Adrenal gland (tissue), 19 donors: Measurements from ENCODE around the gene FAT1. TPM values are rescaled to one million over a fixed set of nuclear protein-coding genes. Genes with fewer than 3 reads are reported as not detected.
A peak's percentile ranks its signal among the peaks of the same experiment; 100 is the strongest.

Source experiments
- DNase-seq, 7 donors: peaks; one replicate each; pipeline ENCODE4 v3.0.0-alpha.2; 2019 to 2020
- H3K27ac ChIP-seq, 5 donors: fragments of 200-600 bp; sonication (generic) in 4 of 5; 1 replicate in 3 of 5; 2 replicates in 2 of 5; pipeline versions ENCODE4 v1.5.1 to v1.8.0; 2016 to 2020; ENCODE audit warnings: mild to moderate bottlenecking in 1 of 5
- H3K27me3 ChIP-seq: fragments of 200-600 bp; 2 replicates; pipeline ENCODE4 v1.8.0; 2021
- H3K36me3 ChIP-seq, 2 donors: fragments of 200-600 bp; replicated peaks in 1 of 2; 1 replicate in 1 of 2; 2 replicates in 1 of 2; pipeline versions ENCODE4 v1.5.1 to v1.8.0; 2018 to 2022
- H3K4me1 ChIP-seq, 2 donors: fragments of 200-600 bp; replicated peaks in 1 of 2; 1 replicate in 1 of 2; 2 replicates in 1 of 2; pipeline versions ENCODE4 v1.5.1 to v1.8.0; 2018 to 2021
- H3K4me3 ChIP-seq, 4 donors: fragments of 200-600 bp; sonication (generic) in 3 of 4; one replicate each; pipeline ENCODE4 v1.5.1; 2016 to 2018
- H3K9me3 ChIP-seq, 3 donors: fragments of 200-600 bp; sonication (generic) in 1 of 3; replicated peaks in 1 of 3; 1 replicate in 2 of 3; 2 replicates in 1 of 3; pipeline versions ENCODE4 v1.5.1 to v1.8.0; 2016 to 2021
- POLR2A ChIP-seq, 2 donors: fragments of 450-650 bp; IDR thresholded peaks; one replicate each; pipeline ENCODE4 v1.6.1; 2017; ENCODE audit warnings: antibody characterized with exemption in 2 of 2, mild to moderate bottlenecking in 2 of 2, moderate library complexity in 1 of 2
- WGBS, 4 donors: extraction: QIAGEN DNeasy Blood & Tissue Kit in 2 of 4; methylation state at CpG; one replicate each; pipeline versions ENCODE4 v1.1.5 to v1.1.7; 2013 to 2017; 5-methylcytosine and 5-hydroxymethylcytosine counted together
- intact Hi-C, 2 donors: fragments of 100-400 bp; cut with DNase I; formaldehyde crosslinking; loops; one replicate each; pipeline versions ENCODE4 v1.14.1 to v1.15.0; 2022 to 2023
- long read RNA-seq, 10 donors: library from polyadenylated mRNA in 3 of 10; unstranded in 2 of 10; stranded (forward) in 1 of 10; transcript quantifications; one replicate each; pipeline ENCODE4 v2.0.0 and lab custom pipeline, GENCODE V29; 2021 to 2026
- polyA plus RNA-seq, 3 donors: library from polyadenylated mRNA; stranded (reverse); fragments of 200-250 nt in 2 of 3; fragments of 350-450 nt in 1 of 3; fragmentation: Illumina TruSeq in 1 of 3; extraction: RNeasy Lipid Tissue Mini Kit (QIAGEN cat#74804) in 1 of 3; gene quantifications; one replicate each; pipeline ENCODE4 v1.2.3, GENCODE V29; 2013 to 2014
- total RNA-seq, 9 donors: library from RNA; depleted of rRNA in 4 of 9; stranded (reverse); fragments of >200 nt in 4 of 9; fragments of 120-200 nt in 1 of 9; fragmentation: NEBNext Ultra II Directional in 1 of 9; extraction: Animal tissue kit (Norgen Biotek cat#: 25700) in 1 of 9; gene quantifications; one replicate each; pipeline versions ENCODE4 v1.1.0 to v1.2.4, GENCODE V29; 2013 to 2023
- TF ChIP-seq, protein P1 (sequence below), 6 experiments: fragments of 450-650 bp in 4 of 6; fragments of 200-600 bp in 2 of 6; sonication (generic) in 1 of 6; IDR thresholded peaks; 1 replicate in 5 of 6; 2 replicates in 1 of 6; pipeline versions ENCODE4 v1.5.1 to v1.8.0; 2016 to 2021; ENCODE audit warnings: antibody characterized with exemption in 6 of 6, mild to moderate bottlenecking in 2 of 6, moderate library complexity in 1 of 6
- donor health status: healthy with polysubstance abuse.
- donor health status: Bipolar disorder and iron deficiency.
- donor health status: DM: yes; HTN: yes; CAD: no.
- donor health status: DM: no; HTN: no; CAD: no.
- donor health status: DM: no; HTN: no; CAD: no.
- donor health status: DM: yes; HTN: yes; CAD: no.

FAT1 gene, protein sequence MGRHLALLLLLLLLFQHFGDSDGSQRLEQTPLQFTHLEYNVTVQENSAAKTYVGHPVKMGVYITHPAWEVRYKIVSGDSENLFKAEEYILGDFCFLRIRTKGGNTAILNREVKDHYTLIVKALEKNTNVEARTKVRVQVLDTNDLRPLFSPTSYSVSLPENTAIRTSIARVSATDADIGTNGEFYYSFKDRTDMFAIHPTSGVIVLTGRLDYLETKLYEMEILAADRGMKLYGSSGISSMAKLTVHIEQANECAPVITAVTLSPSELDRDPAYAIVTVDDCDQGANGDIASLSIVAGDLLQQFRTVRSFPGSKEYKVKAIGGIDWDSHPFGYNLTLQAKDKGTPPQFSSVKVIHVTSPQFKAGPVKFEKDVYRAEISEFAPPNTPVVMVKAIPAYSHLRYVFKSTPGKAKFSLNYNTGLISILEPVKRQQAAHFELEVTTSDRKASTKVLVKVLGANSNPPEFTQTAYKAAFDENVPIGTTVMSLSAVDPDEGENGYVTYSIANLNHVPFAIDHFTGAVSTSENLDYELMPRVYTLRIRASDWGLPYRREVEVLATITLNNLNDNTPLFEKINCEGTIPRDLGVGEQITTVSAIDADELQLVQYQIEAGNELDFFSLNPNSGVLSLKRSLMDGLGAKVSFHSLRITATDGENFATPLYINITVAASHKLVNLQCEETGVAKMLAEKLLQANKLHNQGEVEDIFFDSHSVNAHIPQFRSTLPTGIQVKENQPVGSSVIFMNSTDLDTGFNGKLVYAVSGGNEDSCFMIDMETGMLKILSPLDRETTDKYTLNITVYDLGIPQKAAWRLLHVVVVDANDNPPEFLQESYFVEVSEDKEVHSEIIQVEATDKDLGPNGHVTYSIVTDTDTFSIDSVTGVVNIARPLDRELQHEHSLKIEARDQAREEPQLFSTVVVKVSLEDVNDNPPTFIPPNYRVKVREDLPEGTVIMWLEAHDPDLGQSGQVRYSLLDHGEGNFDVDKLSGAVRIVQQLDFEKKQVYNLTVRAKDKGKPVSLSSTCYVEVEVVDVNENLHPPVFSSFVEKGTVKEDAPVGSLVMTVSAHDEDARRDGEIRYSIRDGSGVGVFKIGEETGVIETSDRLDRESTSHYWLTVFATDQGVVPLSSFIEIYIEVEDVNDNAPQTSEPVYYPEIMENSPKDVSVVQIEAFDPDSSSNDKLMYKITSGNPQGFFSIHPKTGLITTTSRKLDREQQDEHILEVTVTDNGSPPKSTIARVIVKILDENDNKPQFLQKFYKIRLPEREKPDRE (N-terminal part only)
- total RNA-seq (100 to 1,000 TPM in 1 of 9 donors, 1 to 10 TPM in 7, under 1 TPM in 1; 0.79 to 147 (median 5.5) TPM), polyA plus RNA-seq (1 to 10 TPM; 1.4 to 8.1 (median 7.1) TPM)
- long read RNA-seq, donor 1, partial matches to known transcripts, result 0 of 6 reads
- long read RNA-seq, donor 1, other reads (novel, unspliced or antisense), result 0 of 6 reads
- long read RNA-seq, donor 2, transcript FAT1-202 (3 exons, 2,224 nt), result major isoform, 6 of 15 reads
- long read RNA-seq, donor 2, partial matches to known transcripts, result 5 of 15 reads
- long read RNA-seq, donor 2, other reads (novel, unspliced or antisense), result 0 of 15 reads
- long read RNA-seq, donor 3, partial matches to known transcripts, result 0 of 3 reads
- long read RNA-seq, donor 3, other reads (novel, unspliced or antisense), result 0 of 3 reads
- long read RNA-seq, donor 4, result 0 reads
- long read RNA-seq, donor 5, result 0 reads
- long read RNA-seq, donor 6, result 0 reads
- long read RNA-seq, donor 7, partial matches to known transcripts, result 0 of 7 reads
- long read RNA-seq, donor 7, other reads (novel, unspliced or antisense), result 0 of 7 reads
- long read RNA-seq, donor 8, transcript FAT1-208 (2 exons, 1,852 nt), result major isoform, 8 of 14 reads
- long read RNA-seq, donor 8, transcript FAT1-202 (3 exons, 2,224 nt), result minor isoform, 6 of 14 reads
- long read RNA-seq, donor 8, partial matches to known transcripts, result 0 of 14 reads
- long read RNA-seq, donor 8, other reads (novel, unspliced or antisense), result 0 of 14 reads
- long read RNA-seq, donor 9, partial matches to known transcripts, result 0 of 7 reads
- long read RNA-seq, donor 9, other reads (novel, unspliced or antisense), result 0 of 7 reads
- long read RNA-seq, donor 10, partial matches to known transcripts, result 0 of 5 reads
- long read RNA-seq, donor 10, other reads (novel, unspliced or antisense), result 0 of 5 reads

DNA sequence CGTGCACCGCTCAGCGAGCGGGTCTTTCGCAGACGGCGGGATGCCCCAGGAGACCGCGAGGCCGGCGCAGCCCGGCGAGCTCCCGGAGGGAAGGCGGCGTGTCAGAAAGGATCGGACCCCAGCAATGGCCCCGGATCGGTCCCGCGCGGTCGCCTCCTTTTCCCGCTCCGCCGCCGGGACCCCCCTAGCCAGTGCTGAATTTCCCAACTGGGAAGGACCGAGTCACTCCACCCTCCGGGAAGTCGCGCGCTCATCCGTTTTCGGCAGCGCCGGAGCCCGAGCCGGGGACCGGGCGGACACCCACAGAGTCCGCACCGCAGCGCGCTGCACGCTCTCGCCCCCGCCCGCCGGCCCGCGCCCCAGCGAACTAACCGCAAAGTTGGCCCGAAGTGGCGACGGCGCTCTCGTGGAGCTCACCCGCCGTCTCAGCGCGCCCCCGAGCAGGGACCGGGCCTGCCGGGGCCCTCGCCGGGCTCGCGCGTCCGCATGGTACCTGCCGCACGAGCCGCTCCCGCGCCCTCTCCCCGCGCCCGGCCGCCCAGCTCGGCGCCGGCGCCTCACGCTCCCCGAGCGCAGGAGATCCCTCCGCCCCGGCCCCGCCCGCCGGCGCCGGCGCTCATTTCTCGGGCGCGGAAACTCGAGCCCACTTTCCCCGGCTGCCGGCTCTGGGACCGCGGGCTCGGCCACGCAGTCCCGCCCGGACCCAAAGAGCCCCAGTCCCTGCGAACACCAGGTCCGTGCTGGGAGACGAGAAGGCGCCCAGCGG is at the start of gene FAT1:
FAT1 (minus strand) TSS at position 565 of the 766 bp plus-strand sequence. CDS start 14,029 bp downstream, outside the sequence.
- Histone ChIP-seq H3K36me3 (no peaks in the 10 kb centered on the region), H3K27me3 (peaks cover 49% of the 10 kb centered on the region), H3K4me3 (peak within 1 kb of the TSS in 2 of 4 donors; percentile 38 to 61), H3K9me3 (no peaks in the 10 kb centered on the region), H3K4me1 (peaks cover 16 to 33% of the 10 kb centered on the region in 2 donors), H3K27ac (peak within 1 kb of the TSS in 2 of 5 donors; percentile 64 to 75)
- 1 to 15% (median 1%) methylated on average over 15 to 112 of the region's 112 CpGs for WGBS, 4 donors
- DNase-seq, result peak in 6 of 7 donors; percentile 21 to 48 (median 38)
- intact Hi-C loops, result no loop called here
- no peak for TF ChIP-seq POLR2A (IDR thresholded peaks at IDR 0.05)
- TF ChIP-seq, protein P1, sequence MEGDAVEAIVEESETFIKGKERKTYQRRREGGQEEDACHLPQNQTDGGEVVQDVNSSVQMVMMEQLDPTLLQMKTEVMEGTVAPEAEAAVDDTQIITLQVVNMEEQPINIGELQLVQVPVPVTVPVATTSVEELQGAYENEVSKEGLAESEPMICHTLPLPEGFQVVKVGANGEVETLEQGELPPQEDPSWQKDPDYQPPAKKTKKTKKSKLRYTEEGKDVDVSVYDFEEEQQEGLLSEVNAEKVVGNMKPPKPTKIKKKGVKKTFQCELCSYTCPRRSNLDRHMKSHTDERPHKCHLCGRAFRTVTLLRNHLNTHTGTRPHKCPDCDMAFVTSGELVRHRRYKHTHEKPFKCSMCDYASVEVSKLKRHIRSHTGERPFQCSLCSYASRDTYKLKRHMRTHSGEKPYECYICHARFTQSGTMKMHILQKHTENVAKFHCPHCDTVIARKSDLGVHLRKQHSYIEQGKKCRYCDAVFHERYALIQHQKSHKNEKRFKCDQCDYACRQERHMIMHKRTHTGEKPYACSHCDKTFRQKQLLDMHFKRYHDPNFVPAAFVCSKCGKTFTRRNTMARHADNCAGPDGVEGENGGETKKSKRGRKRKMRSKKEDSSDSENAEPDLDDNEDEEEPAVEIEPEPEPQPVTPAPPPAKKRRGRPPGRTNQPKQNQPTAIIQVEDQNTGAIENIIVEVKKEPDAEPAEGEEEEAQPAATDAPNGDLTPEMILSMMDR (IDR thresholded peaks at IDR 0.05), result no peak

DNA sequence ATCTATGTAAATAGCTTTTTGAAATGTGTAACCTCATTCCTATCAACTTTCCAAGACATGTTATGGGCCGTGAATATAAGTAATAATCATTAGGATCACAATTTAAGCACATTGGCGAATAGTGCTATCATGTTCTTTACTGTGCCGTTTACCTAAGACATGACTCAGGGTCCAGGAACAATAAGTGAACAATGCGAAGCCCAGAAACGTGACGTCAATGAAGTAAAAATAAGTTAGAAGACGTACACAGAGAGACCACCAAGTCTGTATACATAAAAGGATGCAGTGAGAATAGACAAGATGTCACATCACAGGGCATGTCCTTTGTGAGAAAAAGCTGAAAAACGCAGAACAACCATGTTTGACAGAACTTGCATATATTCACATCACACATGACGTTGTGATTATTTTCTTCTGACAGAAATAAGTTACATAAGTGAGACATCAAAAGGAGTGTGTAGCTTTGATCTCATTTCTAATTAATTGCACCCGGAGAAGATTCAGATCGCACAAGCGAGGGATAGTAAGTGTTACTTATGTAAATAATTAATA is 49.4 kb upstream of the FAT1 start:
- Histone ChIP-seq H3K9me3 (no peaks in the 10 kb centered on the region), H3K27me3 (no peaks in the 10 kb centered on the region), H3K36me3 (no peaks in the 10 kb centered on the region), H3K27ac (no peak overlapping the region), H3K4me3 (no peak overlapping the region), H3K4me1 (no peaks in the 10 kb centered on the region)
- no peak for TF ChIP-seq POLR2A (IDR thresholded peaks at IDR 0.05)
- TF ChIP-seq, protein P1 (IDR thresholded peaks at IDR 0.05), result no peak
- no peak for DNase-seq
- WGBS, 4 donors, result 76 to 79% (median 78%) methylated on average over 12 of the region's 12 CpGs
- intact Hi-C loops, result no loop called here

DNA sequence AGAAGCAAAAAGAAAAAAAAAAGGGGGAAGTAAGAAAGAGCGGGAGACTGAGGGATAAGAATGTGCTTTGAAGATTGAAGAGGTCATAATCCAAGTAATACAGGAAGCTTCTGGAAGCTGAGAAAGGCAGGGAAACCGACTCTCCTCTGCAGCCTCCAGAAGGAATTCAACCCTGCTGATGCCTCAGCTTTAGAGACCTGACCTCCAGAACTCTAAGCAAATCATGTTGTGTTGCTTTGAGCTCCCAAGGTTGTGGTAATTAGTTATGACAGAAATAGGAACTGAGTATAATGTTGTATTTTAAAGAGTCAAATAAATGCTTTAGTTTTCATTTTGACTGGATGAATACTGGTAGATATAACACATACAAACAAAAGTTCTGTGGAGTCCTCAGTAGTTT is 48.0 kb upstream of the FAT1 start:
- no peak overlapping the region for H3K27ac ChIP-seq
- H3K36me3 ChIP-seq, result no peaks in the 10 kb centered on the region
- H3K4me1 ChIP-seq, result no peaks in the 10 kb centered on the region
- no peaks in the 10 kb centered on the region for H3K9me3 ChIP-seq
- WGBS, 4 donors, result 45 to 63% (median 48%) methylated on average over 2 of the region's 2 CpGs
- no peak overlapping the region for H3K4me3 ChIP-seq
- no peak for DNase-seq
- H3K27me3 ChIP-seq, result no peaks in the 10 kb centered on the region
- TF ChIP-seq POLR2A (IDR thresholded peaks at IDR 0.05), result no peak
- TF ChIP-seq, protein P1 (IDR thresholded peaks at IDR 0.05), result no peak
- intact Hi-C loops, result no loop called here
